ENCODE results near the gene DUSP15. TPM values are rescaled to one million over a fixed set of nuclear protein-coding genes. Genes with fewer than 3 reads are reported as not detected.
"Not testable (repeated sequence)": the region's sequence is repeated elsewhere in the genome, so short reads cannot be mapped to it uniquely, and the experiment has no call there.

Gene DUSP15
- total and polyA plus RNA-seq, 9 of the 15 experiments (the other 6 are each of a cell fraction or from before 2014, with no cell fraction given), result 0.34 TPM; not detected in 8

DNA sequence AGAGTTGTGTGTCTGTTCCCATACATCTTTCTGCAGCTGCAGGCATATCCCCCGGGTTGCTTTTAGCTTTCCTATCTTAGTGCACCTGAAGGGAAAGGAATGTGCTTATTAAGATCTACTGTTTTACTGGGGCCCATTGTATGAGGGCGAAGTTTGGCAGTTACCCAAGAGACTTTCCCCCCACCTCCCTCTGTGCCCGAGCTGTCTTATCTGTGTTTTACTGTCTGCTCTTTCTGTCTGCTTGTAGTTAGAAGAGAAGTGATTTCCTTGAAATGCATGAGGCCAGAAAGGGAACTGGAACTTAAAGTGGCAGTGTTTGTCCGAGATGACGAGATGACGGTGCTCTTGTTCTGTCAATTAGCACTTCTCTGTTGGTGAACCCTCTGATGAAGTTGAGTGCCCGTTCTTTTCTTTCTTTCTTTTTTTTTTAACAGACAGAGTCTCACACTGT lies 47.7 kb upstream of the DUSP15 start (continued):
- TF ChIP-seq, protein P1, sequence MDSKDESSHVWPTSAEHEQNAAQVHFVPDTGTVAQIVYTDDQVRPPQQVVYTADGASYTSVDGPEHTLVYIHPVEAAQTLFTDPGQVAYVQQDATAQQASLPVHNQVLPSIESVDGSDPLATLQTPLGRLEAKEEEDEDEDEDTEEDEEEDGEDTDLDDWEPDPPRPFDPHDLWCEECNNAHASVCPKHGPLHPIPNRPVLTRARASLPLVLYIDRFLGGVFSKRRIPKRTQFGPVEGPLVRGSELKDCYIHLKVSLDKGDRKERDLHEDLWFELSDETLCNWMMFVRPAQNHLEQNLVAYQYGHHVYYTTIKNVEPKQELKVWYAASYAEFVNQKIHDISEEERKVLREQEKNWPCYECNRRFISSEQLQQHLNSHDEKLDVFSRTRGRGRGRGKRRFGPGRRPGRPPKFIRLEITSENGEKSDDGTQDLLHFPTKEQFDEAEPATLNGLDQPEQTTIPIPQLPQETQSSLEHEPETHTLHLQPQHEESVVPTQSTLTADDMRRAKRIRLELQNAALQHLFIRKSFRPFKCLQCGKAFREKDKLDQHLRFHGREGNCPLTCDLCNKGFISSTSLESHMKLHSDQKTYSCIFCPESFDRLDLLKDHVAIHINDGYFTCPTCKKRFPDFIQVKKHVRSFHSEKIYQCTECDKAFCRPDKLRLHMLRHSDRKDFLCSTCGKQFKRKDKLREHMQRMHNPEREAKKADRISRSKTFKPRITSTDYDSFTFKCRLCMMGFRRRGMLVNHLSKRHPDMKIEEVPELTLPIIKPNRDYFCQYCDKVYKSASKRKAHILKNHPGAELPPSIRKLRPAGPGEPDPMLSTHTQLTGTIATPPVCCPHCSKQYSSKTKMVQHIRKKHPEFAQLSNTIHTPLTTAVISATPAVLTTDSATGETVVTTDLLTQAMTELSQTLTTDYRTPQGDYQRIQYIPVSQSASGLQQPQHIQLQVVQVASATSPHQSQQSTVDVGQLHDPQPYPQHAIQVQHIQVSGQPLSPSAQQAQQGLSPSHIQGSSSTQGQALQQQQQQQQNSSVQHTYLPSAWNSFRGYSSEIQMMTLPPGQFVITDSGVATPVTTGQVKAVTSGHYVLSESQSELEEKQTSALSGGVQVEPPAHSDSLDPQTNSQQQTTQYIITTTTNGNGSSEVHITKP (IDR thresholded peaks at IDR 0.05; ENCODE audit: partially characterized antibody), result peak; percentile 15
- TF ChIP-seq DPF2 (IDR thresholded peaks at IDR 0.05) (peak; percentile 82), NFIC (IDR thresholded peaks at IDR 0.05) (peak; percentile 98), MEIS2 (IDR thresholded peaks at IDR 0.05; ENCODE audit: partially characterized antibody) (peak; percentile 84), MTA3 (IDR thresholded peaks at IDR 0.05; ENCODE audit: borderline replicate concordance) (peak; percentile 59; the same call in 1 of the 2 replicates), BCOR (IDR thresholded peaks at IDR 0.05) (peak; percentile 83), SOX6 (IDR thresholded peaks at IDR 0.05) (peak; percentile 98), GATAD2A (IDR thresholded peaks at IDR 0.05) (0 out of 2 replicates have a peak, but pooled peaks have one; percentile 58), PKNOX1 (IDR thresholded peaks at IDR 0.05) (peak; percentile 77), TRIM24 (IDR thresholded peaks at IDR 0.05) (peak; percentile 82 to 89; a peak in 3 of 4 replicates), CXXC5 (CRISPR knock-in tag; IDR thresholded peaks at IDR 0.05) (peak; percentile 68), SMARCC2 (IDR thresholded peaks at IDR 0.05; ENCODE audit: low read depth) (0 out of 2 replicates have a peak, but pooled peaks have one; percentile 41), DMBX1 (CRISPR knock-in tag; IDR thresholded peaks at IDR 0.05; ENCODE audit: borderline replicate concordance) (peak; percentile 85), NCOR1 (IDR thresholded peaks at IDR 0.05) (peak; percentile 96), PHF21A (IDR thresholded peaks at IDR 0.05; ENCODE audit: borderline replicate concordance, low read depth) (peak; percentile 89), TEAD4 (IDR thresholded peaks at IDR 0.05; ENCODE audit: low read length) (peak; percentile 88), TEAD1 (CRISPR knock-in tag; IDR thresholded peaks at IDR 0.05) (peak; percentile 81 to 84; a peak in 3 of 4 replicates), SMARCA4 (IDR thresholded peaks at IDR 0.05) (peak; percentile 80), EP300 (IDR thresholded peaks at IDR 0.05; ENCODE audit: low read length) (peak; percentile 60), PHB2 (IDR thresholded peaks at IDR 0.05; ENCODE audit: low read depth) (peak; percentile 50; the same call in 1 of the 2 replicates), MAFG (tag; conservative IDR thresholded peaks at IDR 0.05) (0 out of 2 replicates have a peak, but pooled peaks have one; percentile 24)
- TF ChIP-seq, protein P2, sequence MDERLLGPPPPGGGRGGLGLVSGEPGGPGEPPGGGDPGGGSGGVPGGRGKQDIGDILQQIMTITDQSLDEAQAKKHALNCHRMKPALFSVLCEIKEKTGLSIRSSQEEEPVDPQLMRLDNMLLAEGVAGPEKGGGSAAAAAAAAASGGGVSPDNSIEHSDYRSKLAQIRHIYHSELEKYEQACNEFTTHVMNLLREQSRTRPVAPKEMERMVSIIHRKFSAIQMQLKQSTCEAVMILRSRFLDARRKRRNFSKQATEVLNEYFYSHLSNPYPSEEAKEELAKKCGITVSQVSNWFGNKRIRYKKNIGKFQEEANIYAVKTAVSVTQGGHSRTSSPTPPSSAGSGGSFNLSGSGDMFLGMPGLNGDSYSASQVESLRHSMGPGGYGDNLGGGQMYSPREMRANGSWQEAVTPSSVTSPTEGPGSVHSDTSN (CRISPR knock-in tag; IDR thresholded peaks at IDR 0.05; ENCODE audit: low read depth), result not testable (repeated sequence)
- TF ChIP-seq, protein P2 (tag; conservative IDR thresholded peaks at IDR 0.05; ENCODE audit: low read depth), result peak; percentile 60; the same call in 1 of the 2 replicates
- TF ChIP-seq TEAD4 (CRISPR knock-in tag; IDR thresholded peaks at IDR 0.05; ENCODE audit: borderline replicate concordance), result not testable (repeated sequence)
